OCI-LY7 (cell line): ENCODE data around the gene FGR. TPM values are rescaled to one million over a fixed set of nuclear protein-coding genes. Genes with fewer than 3 reads are reported as not detected.

Experiments used
- BruUV-seq: library from RNA; stranded (reverse); fragments of 400-500 nt; replicated peaks from 2 replicates; lab custom pipeline; 2021; lab: Mats Ljungman, UMichigan
- CTCF ChIA-PET: fragments of 300-600 bp; sonication (Branson Sonifier 250); formaldehyde crosslinking; loops from one replicate; lab custom pipeline; 2022; ENCODE audit warnings: antibody characterized with exemption; ENCODE audit not compliant: unreplicated experiment; lab: Charles Lee
- POLR2A ChIA-PET: fragments of 300-600 bp; sonication (Branson Sonifier 250); formaldehyde crosslinking; loops from one replicate; lab custom pipeline; 2022; ENCODE audit warnings: antibody characterized with exemption; lab: Charles Lee
- DNase-seq: peaks from one replicate; pipeline ENCODE4 v3.0.0-alpha.2; 2015; ENCODE audit warnings: low spot score
- H2AFZ ChIP-seq: fragments of 200-600 bp; sonication (generic), shearing (Covaris generic); 2 replicates; pipeline ENCODE4 v1.6.1; 2014; ENCODE audit warnings: mild to moderate bottlenecking, antibody characterized with exemption, low read length, moderate library complexity
- H3K27ac ChIP-seq: fragments of 200-600 bp; sonication (generic); 2 replicates; pipeline ENCODE4 v1.5.1; 2014; ENCODE audit warnings: mixed run types, low read depth, mild to moderate bottlenecking, moderate library complexity, low read length, inconsistent platforms; ENCODE audit not compliant: poor library complexity, severe bottlenecking
- H3K36me3 ChIP-seq: fragments of 200-600 bp; sonication (generic); 2 replicates; pipeline ENCODE4 v1.6.1; 2014; ENCODE audit warnings: mild to moderate bottlenecking, antibody characterized with exemption, low read length, moderate library complexity, mixed read lengths; ENCODE audit not compliant: insufficient read depth
- H3K4me1 ChIP-seq: fragments of 200-600 bp; sonication (generic); 2 replicates; pipeline ENCODE4 v1.5.1; 2014; ENCODE audit warnings: mild to moderate bottlenecking, low read length; ENCODE audit not compliant: insufficient read depth, poor library complexity, severe bottlenecking
- H3K4me2 ChIP-seq: fragments of 200-600 bp; sonication (generic); 2 replicates; pipeline ENCODE4 v1.6.1; 2014; ENCODE audit warnings: mild to moderate bottlenecking, low read length
- H3K4me3 ChIP-seq: fragments of 200-600 bp; sonication (generic); 2 replicates; pipeline ENCODE4 v1.5.1; 2014; ENCODE audit warnings: mild to moderate bottlenecking, low read depth, low read length; ENCODE audit not compliant: poor library complexity, severe bottlenecking
- H3K79me2 ChIP-seq: fragments of 200-600 bp; sonication (generic); 2 replicates; pipeline ENCODE4 v1.6.1; 2016; ENCODE audit warnings: low read depth, mild to moderate bottlenecking, low read length, moderate library complexity, mixed read lengths; ENCODE audit not compliant: insufficient read depth
- H3K9me2 ChIP-seq: fragments of 200-600 bp; sonication (generic); 2 replicates; pipeline ENCODE4 v1.6.1; 2016; ENCODE audit warnings: mild to moderate bottlenecking, low read length, mixed read lengths; ENCODE audit not compliant: insufficient read depth
- H3K9me3 ChIP-seq: fragments of 200-600 bp; sonication (generic); 2 replicates; pipeline ENCODE4 v1.6.1; 2014; ENCODE audit warnings: mild to moderate bottlenecking, mixed run types, low read length, mixed read lengths
- H4K20me1 ChIP-seq: fragments of 200-600 bp; sonication (generic); 2 replicates; pipeline ENCODE4 v1.6.1; 2014; ENCODE audit warnings: mild to moderate bottlenecking, antibody characterized with exemption, low read length, moderate library complexity, mixed read lengths; ENCODE audit not compliant: insufficient read depth
- CTCF ChIP-seq: fragments of 200-600 bp; sonication (generic); conservative IDR thresholded peaks from 2 replicates; pipeline ENCODE4 v1.5.1; 2014; ENCODE audit warnings: mild to moderate bottlenecking, antibody characterized with exemption, low read length, moderate library complexity, mixed read lengths
- EZH2phosphoT487 ChIP-seq: fragments of 200-600 bp; sonication (generic); IDR thresholded peaks from 2 replicates; pipeline ENCODE4 v1.6.1; 2018; ENCODE audit warnings: low read depth, borderline replicate concordance, mild to moderate bottlenecking, mixed run types, antibody characterized with exemption, low read length, moderate library complexity, mixed read lengths
- intact Hi-C: fragments of 100-400 bp; cut with micrococcal nuclease; formaldehyde crosslinking; loops from one replicate; pipeline ENCODE4 v1.10.0; 2022; ENCODE audit not compliant: unreplicated experiment
- total RNA-seq, 2 experiments: library from RNA; depleted of rRNA in 1 of 2; stranded (reverse); fragments of >200 nt in 1 of 2; shearing (Covaris generic) in 1 of 2; gene quantifications; 2 replicates each; pipeline ENCODE4 v1.2.3, GENCODE V29; 2014 to 2022

Gene FGR
- total RNA-seq, 2 experiments from 2014 or later: 1.2 to 2.2 TPM

GRCh38 chr1:27595597-27595996 lies 39.4 kb downstream of the FGR start:
- Histone ChIP-seq H3K9me3 (no peaks in the 10 kb centered on the region), H4K20me1 (0 out of 2 replicates have a peak, but pooled peaks cover 11% of the 10 kb centered on the region), H3K4me3 (no peak overlapping the region), H3K27ac (no peak overlapping the region), H3K79me2 (no peaks in the 10 kb centered on the region; the same call in 1 of the 2 replicates), H2AFZ (no peak overlapping the region), H3K4me1 (peaks cover 45% of the 10 kb centered on the region), H3K4me2 (no peak overlapping the region), H3K36me3 (no peaks in the 10 kb centered on the region), H3K9me2 (no peaks in the 10 kb centered on the region)
- no peak for DNase-seq
- BruUV-seq: no TSS peak
- TF ChIP-seq CTCF (no peak), EZH2phosphoT487 (no peak)
- intact Hi-C loops: no loop called here
- CTCF ChIA-PET: interaction anchor here (0.6 kb wide), 1 partner anchor 41 kb away, joined by 3 read pairs; no protein-coding TSS in a partner anchor
- POLR2A ChIA-PET: interaction anchor here (0.9 kb wide), 1 partner anchor 22 kb away, joined by 3 read pairs; no protein-coding TSS in a partner anchor

- no peaks in the 10 kb centered on the region for H3K9me2 ChIP-seq
- no peak for DNase-seq
- peaks cover 37% of the 10 kb centered on the region for H3K4me1 ChIP-seq
- no peaks in the 10 kb centered on the region; the same call in 1 of the 2 replicates for H3K79me2 ChIP-seq
- 0 out of 2 replicates have a peak, but pooled peaks cover 10% of the 10 kb centered on the region for H4K20me1 ChIP-seq
- no TSS peak for BruUV-seq
- H3K27ac ChIP-seq: no peak overlapping the region
- no peaks in the 10 kb centered on the region for H3K9me3 ChIP-seq
- ChIA-PET POLR2A (interaction anchor here (0.9 kb wide), 1 partner anchor 21 kb away, joined by 3 read pairs; no protein-coding TSS in a partner anchor), CTCF (no interaction called here)
- intact Hi-C loops: no loop called here
- no peak overlapping the region for H2AFZ ChIP-seq
- H3K4me2 ChIP-seq: no peak overlapping the region
- H3K36me3 ChIP-seq: no peaks in the 10 kb centered on the region
- no peak overlapping the region for H3K4me3 ChIP-seq
- no peak for TF ChIP-seq CTCF
These were observed 40.1 kb downstream of the FGR start for GRCh38 chr1:27594564-27595510.
